ENCODE data around the gene DOCK2.

Gene DOCK2

GRCh38 chr5:169789417-169789940, 152.4 kb downstream of the DOCK2 start:
- TF ChIP-seq CTCF (conservative IDR thresholded peaks at IDR 0.05; ENCODE audit: low read depth, low read length): no peak
- H3K27ac ChIP-seq: no peak overlapping the region
- H3K9ac ChIP-seq: no peak overlapping the region
- H3K79me2 ChIP-seq (ENCODE audit: insufficient read depth, low read depth): no peaks in the 10 kb centered on the region
- no peaks in the 10 kb centered on the region for H3K27me3 ChIP-seq (ENCODE audit: insufficient read depth, low read depth)
- no peak overlapping the region for H3K4me3 ChIP-seq (IDR thresholded peaks at IDR 0.05; ENCODE audit: insufficient read depth, low read depth, low read length)
- no peak overlapping the region for H2AFZ ChIP-seq (ENCODE audit: low read depth)
- H3K4me1 ChIP-seq (ENCODE audit: low read depth, poor library complexity, severe bottlenecking): no peaks in the 10 kb centered on the region
- H3K4me2 ChIP-seq: no peak overlapping the region
- H4K20me1 ChIP-seq (ENCODE audit: insufficient read depth): no peaks in the 10 kb centered on the region
- H3K36me3 ChIP-seq (ENCODE audit: insufficient read depth): no peaks in the 10 kb centered on the region

GRCh38 chr5:169791251-169791650, 154.2 kb downstream of the DOCK2 start:
- Histone ChIP-seq H2AFZ (ENCODE audit: low read depth) (no peak overlapping the region), H3K4me1 (ENCODE audit: low read depth, poor library complexity, severe bottlenecking) (no peaks in the 10 kb centered on the region), H3K27ac (no peak overlapping the region), H3K4me2 (no peak overlapping the region), H4K20me1 (ENCODE audit: insufficient read depth) (no peaks in the 10 kb centered on the region), H3K27me3 (ENCODE audit: insufficient read depth, low read depth) (no peaks in the 10 kb centered on the region), H3K4me3 (IDR thresholded peaks at IDR 0.05; ENCODE audit: insufficient read depth, low read depth, low read length) (no peak overlapping the region), H3K79me2 (ENCODE audit: insufficient read depth, low read depth) (no peaks in the 10 kb centered on the region), H3K9ac (no peak overlapping the region), H3K36me3 (ENCODE audit: insufficient read depth) (no peaks in the 10 kb centered on the region)
- TF ChIP-seq CTCF (conservative IDR thresholded peaks at IDR 0.05; ENCODE audit: low read depth, low read length): no peak

- H2AFZ ChIP-seq (ENCODE audit: low read depth): no peak overlapping the region
- no peak overlapping the region for H3K4me3 ChIP-seq (IDR thresholded peaks at IDR 0.05; ENCODE audit: insufficient read depth, low read depth, low read length)
- H3K27ac ChIP-seq: no peak overlapping the region
- no peaks in the 10 kb centered on the region for H3K27me3 ChIP-seq (ENCODE audit: insufficient read depth, low read depth)
- no peak for TF ChIP-seq CTCF (conservative IDR thresholded peaks at IDR 0.05; ENCODE audit: low read depth, low read length)
- H3K9ac ChIP-seq: no peak overlapping the region
- H3K4me2 ChIP-seq: no peak overlapping the region
- H3K79me2 ChIP-seq (ENCODE audit: insufficient read depth, low read depth): no peaks in the 10 kb centered on the region
- no peaks in the 10 kb centered on the region for H3K4me1 ChIP-seq (ENCODE audit: low read depth, poor library complexity, severe bottlenecking)
- no peaks in the 10 kb centered on the region for H4K20me1 ChIP-seq (ENCODE audit: insufficient read depth)
- H3K36me3 ChIP-seq (ENCODE audit: insufficient read depth): no peaks in the 10 kb centered on the region
Measured at GRCh38 chr5:169795338-169795737, 158.3 kb downstream of the DOCK2 start.

- H3K4me3 ChIP-seq (IDR thresholded peaks at IDR 0.05; ENCODE audit: insufficient read depth, low read depth, low read length): no peak overlapping the region
- no peaks in the 10 kb centered on the region for H3K27me3 ChIP-seq (ENCODE audit: insufficient read depth, low read depth)
- H4K20me1 ChIP-seq (ENCODE audit: insufficient read depth): no peaks in the 10 kb centered on the region
- no peak overlapping the region for H3K27ac ChIP-seq
- H3K9ac ChIP-seq: no peak overlapping the region
- no peaks in the 10 kb centered on the region for H3K4me1 ChIP-seq (ENCODE audit: low read depth, poor library complexity, severe bottlenecking)
- H3K4me2 ChIP-seq: no peak overlapping the region
- H2AFZ ChIP-seq (ENCODE audit: low read depth): no peak overlapping the region
- TF ChIP-seq CTCF (conservative IDR thresholded peaks at IDR 0.05; ENCODE audit: low read depth, low read length): no peak
- H3K79me2 ChIP-seq (ENCODE audit: insufficient read depth, low read depth): no peaks in the 10 kb centered on the region
- H3K36me3 ChIP-seq (ENCODE audit: insufficient read depth): no peaks in the 10 kb centered on the region
Measured at GRCh38 chr5:169796731-169797130, 159.7 kb downstream of the DOCK2 start.

Measured in KMS-11 (cell line).